Neural cell (in vitro differentiated cells): ENCODE data around the gene GCK. TPM values are rescaled to one million over a fixed set of nuclear protein-coding genes. Genes with fewer than 3 reads are reported as not detected.

ENCODE experiments used
- H2AFZ ChIP-seq: fragments of 200-600, 300-800 bp; sonication (generic), shearing (Covaris generic); 2 replicates; pipeline ENCODE4 v1.6.0; 2014; ENCODE audit warnings: low read depth, mild to moderate bottlenecking, antibody characterized with exemption, low read length, moderate library complexity
- H3F3A ChIP-seq: fragments of 200-600 bp; shearing (Covaris generic); 2 replicates; pipeline ENCODE4 v1.6.1; 2016; ENCODE audit warnings: mild to moderate bottlenecking, moderate library complexity, mixed read lengths, antibody characterized with exemption, low read length; ENCODE audit not compliant: insufficient read depth, poor library complexity, severe bottlenecking
- H3K27ac ChIP-seq: fragments of 200-600, 300-800 bp; sonication (generic), shearing (Covaris generic); 2 replicates; pipeline ENCODE4 v1.5.1; 2014; ENCODE audit warnings: mild to moderate bottlenecking, low read length, moderate library complexity
- H3K27me3 ChIP-seq: fragments of 300-800, 200-600 bp; sonication (generic), shearing (Covaris generic); 2 replicates; pipeline ENCODE4 v1.6.0; 2014; ENCODE audit warnings: mild to moderate bottlenecking, low read depth, low read length, moderate library complexity; ENCODE audit not compliant: insufficient read depth
- H3K36me3 ChIP-seq: fragments of 300-800, 200-600 bp; sonication (generic), shearing (Covaris generic); 2 replicates; pipeline ENCODE4 v1.5.1; 2014; ENCODE audit warnings: mild to moderate bottlenecking, antibody characterized with exemption, low read length, moderate library complexity; ENCODE audit not compliant: insufficient read depth
- H3K4me2 ChIP-seq: fragments of 300-800, 200-600 bp; sonication (generic), shearing (Covaris generic); 2 replicates; pipeline ENCODE4 v1.6.0; 2014; ENCODE audit warnings: mild to moderate bottlenecking, low read length
- H3K4me3 ChIP-seq: fragments of 300-800, 200-600 bp; sonication (generic), shearing (Covaris generic); 2 replicates; pipeline ENCODE4 v1.5.1; 2014; ENCODE audit warnings: mild to moderate bottlenecking, low read length, moderate library complexity
- H3K79me2 ChIP-seq: fragments of 200-600 bp; shearing (Covaris generic); replicated peaks from 2 replicates; pipeline ENCODE4 v1.6.0; 2014; ENCODE audit warnings: mild to moderate bottlenecking, low read length, moderate library complexity; ENCODE audit not compliant: insufficient read depth
- H3K9ac ChIP-seq: fragments of 300-800, 200-600 bp; sonication (generic), shearing (Covaris generic); 2 replicates; pipeline ENCODE4 v1.6.1; 2016; ENCODE audit warnings: mild to moderate bottlenecking, low read length, mixed read lengths
- H3K9me2 ChIP-seq: fragments of 200-600 bp; shearing (Covaris generic); 2 replicates; pipeline ENCODE4 v1.6.1; 2016; ENCODE audit warnings: mild to moderate bottlenecking, low read length, mixed read lengths; ENCODE audit not compliant: insufficient read depth
- H3K9me3 ChIP-seq: fragments of 200-600, 300-800 bp; sonication (generic), shearing (Covaris generic); 2 replicates; pipeline ENCODE4 v1.6.1; 2016; ENCODE audit warnings: mild to moderate bottlenecking, mixed run types, low read length, moderate library complexity, mixed read lengths
- H4K20me1 ChIP-seq: fragments of 200-600 bp; shearing (Covaris generic); 2 replicates; pipeline ENCODE4 v1.6.1; 2016; ENCODE audit warnings: mild to moderate bottlenecking, mixed run types; ENCODE audit not compliant: insufficient read depth
- EP300 ChIP-seq: fragments of 450-650 bp; conservative IDR thresholded peaks from 2 replicates; pipeline ENCODE4 v1.6.1; 2014; ENCODE audit warnings: antibody characterized with exemption, mild to moderate bottlenecking, moderate library complexity; ENCODE audit not compliant: poor library complexity, severe bottlenecking
- EZH2 ChIP-seq: fragments of 200-600, 300-800 bp; shearing (Covaris generic), sonication (generic); IDR thresholded peaks from 2 replicates; pipeline ENCODE4 v1.6.1; 2014; ENCODE audit warnings: antibody characterized with exemption, low read length, borderline replicate concordance, mild to moderate bottlenecking; ENCODE audit not compliant: insufficient read depth, poor library complexity, severe bottlenecking
- MXI1 ChIP-seq: fragments of 450-650 bp; conservative IDR thresholded peaks from 2 replicates; pipeline ENCODE4 v1.6.1; 2014; ENCODE audit warnings: antibody characterized with exemption, mild to moderate bottlenecking; ENCODE audit not compliant: poor library complexity, severe bottlenecking
- POLR2AphosphoS5 ChIP-seq: IDR thresholded peaks from 2 replicates; pipeline ENCODE4 v1.6.1; 2012
- RAD21 ChIP-seq: fragments of 450-650 bp; conservative IDR thresholded peaks from 2 replicates; pipeline ENCODE4 v1.6.1; 2014; ENCODE audit warnings: antibody characterized with exemption, mild to moderate bottlenecking, moderate library complexity
- SMC3 ChIP-seq: fragments of 450-650 bp; conservative IDR thresholded peaks from 2 replicates; pipeline ENCODE4 v1.6.1; 2014; ENCODE audit warnings: antibody characterized with exemption, mild to moderate bottlenecking, moderate library complexity; ENCODE audit not compliant: poor library complexity
- TAF1 ChIP-seq: IDR thresholded peaks from 2 replicates; pipeline ENCODE4 v1.6.1; 2012; ENCODE audit warnings: low read depth
- polyA plus RNA-seq: library from polyadenylated mRNA; depleted of rRNA; stranded (reverse); fragments of >200 nt; gene quantifications from 2 replicates; pipeline ENCODE4 v1.2.3, GENCODE V29; 2014
- TF ChIP-seq, protein P1 (sequence below): fragments of 450-650 bp; IDR thresholded peaks from 2 replicates; pipeline ENCODE4 v1.5.1; 2014; ENCODE audit warnings: antibody characterized with exemption, mild to moderate bottlenecking, moderate library complexity; ENCODE audit not compliant: poor library complexity, severe bottlenecking
- TF ChIP-seq, protein P2 (sequence below): IDR thresholded peaks from 2 replicates; pipeline ENCODE4 v1.6.1; 2012; ENCODE audit warnings: borderline replicate concordance

Gene GCK
- polyA plus RNA-seq, 1 donor from 2014 or later = 7.4 TPM

- H3K4me2 ChIP-seq = no peak overlapping the region
- no peak overlapping the region for H3K9ac ChIP-seq
- no peak overlapping the region for H2AFZ ChIP-seq
- H3K9me3 ChIP-seq = no peaks in the 10 kb centered on the region
- no peaks in the 10 kb centered on the region for H3K36me3 ChIP-seq
- no peaks in the 10 kb centered on the region for H3K27me3 ChIP-seq
- H3K9me2 ChIP-seq = no peaks in the 10 kb centered on the region
- TF ChIP-seq POLR2AphosphoS5 = no peak
- TF ChIP-seq RAD21 = no peak
- TF ChIP-seq TAF1 = no peak
- TF ChIP-seq, protein P1, sequence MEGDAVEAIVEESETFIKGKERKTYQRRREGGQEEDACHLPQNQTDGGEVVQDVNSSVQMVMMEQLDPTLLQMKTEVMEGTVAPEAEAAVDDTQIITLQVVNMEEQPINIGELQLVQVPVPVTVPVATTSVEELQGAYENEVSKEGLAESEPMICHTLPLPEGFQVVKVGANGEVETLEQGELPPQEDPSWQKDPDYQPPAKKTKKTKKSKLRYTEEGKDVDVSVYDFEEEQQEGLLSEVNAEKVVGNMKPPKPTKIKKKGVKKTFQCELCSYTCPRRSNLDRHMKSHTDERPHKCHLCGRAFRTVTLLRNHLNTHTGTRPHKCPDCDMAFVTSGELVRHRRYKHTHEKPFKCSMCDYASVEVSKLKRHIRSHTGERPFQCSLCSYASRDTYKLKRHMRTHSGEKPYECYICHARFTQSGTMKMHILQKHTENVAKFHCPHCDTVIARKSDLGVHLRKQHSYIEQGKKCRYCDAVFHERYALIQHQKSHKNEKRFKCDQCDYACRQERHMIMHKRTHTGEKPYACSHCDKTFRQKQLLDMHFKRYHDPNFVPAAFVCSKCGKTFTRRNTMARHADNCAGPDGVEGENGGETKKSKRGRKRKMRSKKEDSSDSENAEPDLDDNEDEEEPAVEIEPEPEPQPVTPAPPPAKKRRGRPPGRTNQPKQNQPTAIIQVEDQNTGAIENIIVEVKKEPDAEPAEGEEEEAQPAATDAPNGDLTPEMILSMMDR = no peak
- TF ChIP-seq SMC3 = no peak
- no peak for TF ChIP-seq MXI1
- no peak for TF ChIP-seq EZH2
- TF ChIP-seq EP300 = no peak
- TF ChIP-seq, protein P2, sequence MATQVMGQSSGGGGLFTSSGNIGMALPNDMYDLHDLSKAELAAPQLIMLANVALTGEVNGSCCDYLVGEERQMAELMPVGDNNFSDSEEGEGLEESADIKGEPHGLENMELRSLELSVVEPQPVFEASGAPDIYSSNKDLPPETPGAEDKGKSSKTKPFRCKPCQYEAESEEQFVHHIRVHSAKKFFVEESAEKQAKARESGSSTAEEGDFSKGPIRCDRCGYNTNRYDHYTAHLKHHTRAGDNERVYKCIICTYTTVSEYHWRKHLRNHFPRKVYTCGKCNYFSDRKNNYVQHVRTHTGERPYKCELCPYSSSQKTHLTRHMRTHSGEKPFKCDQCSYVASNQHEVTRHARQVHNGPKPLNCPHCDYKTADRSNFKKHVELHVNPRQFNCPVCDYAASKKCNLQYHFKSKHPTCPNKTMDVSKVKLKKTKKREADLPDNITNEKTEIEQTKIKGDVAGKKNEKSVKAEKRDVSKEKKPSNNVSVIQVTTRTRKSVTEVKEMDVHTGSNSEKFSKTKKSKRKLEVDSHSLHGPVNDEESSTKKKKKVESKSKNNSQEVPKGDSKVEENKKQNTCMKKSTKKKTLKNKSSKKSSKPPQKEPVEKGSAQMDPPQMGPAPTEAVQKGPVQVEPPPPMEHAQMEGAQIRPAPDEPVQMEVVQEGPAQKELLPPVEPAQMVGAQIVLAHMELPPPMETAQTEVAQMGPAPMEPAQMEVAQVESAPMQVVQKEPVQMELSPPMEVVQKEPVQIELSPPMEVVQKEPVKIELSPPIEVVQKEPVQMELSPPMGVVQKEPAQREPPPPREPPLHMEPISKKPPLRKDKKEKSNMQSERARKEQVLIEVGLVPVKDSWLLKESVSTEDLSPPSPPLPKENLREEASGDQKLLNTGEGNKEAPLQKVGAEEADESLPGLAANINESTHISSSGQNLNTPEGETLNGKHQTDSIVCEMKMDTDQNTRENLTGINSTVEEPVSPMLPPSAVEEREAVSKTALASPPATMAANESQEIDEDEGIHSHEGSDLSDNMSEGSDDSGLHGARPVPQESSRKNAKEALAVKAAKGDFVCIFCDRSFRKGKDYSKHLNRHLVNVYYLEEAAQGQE = no peak
- H3K4me3 ChIP-seq = no peak overlapping the region
- no peak overlapping the region for H3K27ac ChIP-seq
- H4K20me1 ChIP-seq = no peaks in the 10 kb centered on the region
- H3K79me2 ChIP-seq = no peaks in the 10 kb centered on the region
- no peaks in the 10 kb centered on the region for H3F3A ChIP-seq
These were observed 46.5 kb upstream of the GCK start for GRCh38 chr7:44235582-44236332.

- Histone ChIP-seq H3F3A (no peaks in the 10 kb centered on the region), H2AFZ (no peak overlapping the region), H4K20me1 (no peaks in the 10 kb centered on the region), H3K27me3 (no peaks in the 10 kb centered on the region), H3K27ac (no peak overlapping the region), H3K9me3 (no peaks in the 10 kb centered on the region), H3K4me3 (no peak overlapping the region), H3K4me2 (no peak overlapping the region), H3K36me3 (no peaks in the 10 kb centered on the region), H3K9me2 (no peaks in the 10 kb centered on the region), H3K9ac (no peak overlapping the region), H3K79me2 (no peaks in the 10 kb centered on the region)
- TF ChIP-seq, protein P2 = no peak
- TF ChIP-seq MXI1 (no peak), EP300 (no peak), POLR2AphosphoS5 (no peak), SMC3 (no peak), TAF1 (no peak), RAD21 (no peak), EZH2 (no peak)
- TF ChIP-seq, protein P1 = no peak
These were observed 45.8 kb upstream of the GCK start for GRCh38 chr7:44235066-44235465.
